Renal pelvis (tissue), 12 donors: ENCODE results near the gene PSMB7. TPM values are rescaled to one million over a fixed set of nuclear protein-coding genes. Genes with fewer than 3 reads are reported as not detected.
A peak's percentile ranks its signal among the peaks of the same experiment; 100 is the strongest.

Source experiments
- DNase-seq: peaks from one replicate; pipeline ENCODE4 v3.0.0-alpha.2; 2013
- long read RNA-seq, 16 experiments: transcript quantifications; one replicate each; lab custom pipeline, GENCODE V29; 2026
- polyA plus RNA-seq, 3 donors: library from polyadenylated mRNA; unstranded; fragments of 120-200 nt; gene quantifications; one replicate each; pipeline ENCODE4 v1.2.1, GENCODE V29; 2013; ENCODE audit not compliant: insufficient read length in 3 of 3

The PSMB7 gene
- 100 to 1,000 TPM; 203 to 241 (median 213) TPM for polyA plus RNA-seq
- long read RNA-seq, donor 1, transcript PSMB7-201 (8 exons, 980 nt) = major isoform, 114 of 202 reads
- long read RNA-seq, donor 1, partial matches to known transcripts = 81 of 202 reads
- long read RNA-seq, donor 1, other reads (novel, unspliced or antisense) = 7 of 202 reads
- long read RNA-seq, donor 2, transcript PSMB7-201 (8 exons, 980 nt) = major isoform, 153 of 353 reads
- long read RNA-seq, donor 2, partial matches to known transcripts = 180 of 353 reads
- long read RNA-seq, donor 2, other reads (novel, unspliced or antisense) = 20 of 353 reads
- long read RNA-seq, donor 3, transcript PSMB7-201 (8 exons, 980 nt) = major isoform, 92 of 156 reads
- long read RNA-seq, donor 3, partial matches to known transcripts = 59 of 156 reads
- long read RNA-seq, donor 3, other reads (novel, unspliced or antisense) = 5 of 156 reads
- long read RNA-seq, donor 4, transcript PSMB7-201 (8 exons, 980 nt) = major isoform, 145 of 293 reads
- long read RNA-seq, donor 4, partial matches to known transcripts = 136 of 293 reads
- long read RNA-seq, donor 4, other reads (novel, unspliced or antisense) = 12 of 293 reads
- long read RNA-seq, donor 5, transcript PSMB7-201 (8 exons, 980 nt) = major isoform, 70 of 100 reads
- long read RNA-seq, donor 5, partial matches to known transcripts = 18 of 100 reads
- long read RNA-seq, donor 5, other reads (novel, unspliced or antisense) = 12 of 100 reads
- long read RNA-seq, donor 6, transcript PSMB7-201 (8 exons, 980 nt) = major isoform, 77 of 210 reads
- long read RNA-seq, donor 6, partial matches to known transcripts = 128 of 210 reads
- long read RNA-seq, donor 6, other reads (novel, unspliced or antisense) = 5 of 210 reads
- long read RNA-seq, donor 7, transcript PSMB7-201 (8 exons, 980 nt) = major isoform, 104 of 165 reads
- long read RNA-seq, donor 7, partial matches to known transcripts = 56 of 165 reads
- long read RNA-seq, donor 7, other reads (novel, unspliced or antisense) = 5 of 165 reads
- long read RNA-seq, donor 8, transcript PSMB7-201 (8 exons, 980 nt) = major isoform, 42 of 71 reads
- long read RNA-seq, donor 8, partial matches to known transcripts = 29 of 71 reads
- long read RNA-seq, donor 8, other reads (novel, unspliced or antisense) = 0 of 71 reads
- long read RNA-seq, donor 9, transcript PSMB7-201 (8 exons, 980 nt) = major isoform, 134 of 286 reads
- long read RNA-seq, donor 9, partial matches to known transcripts = 143 of 286 reads
- long read RNA-seq, donor 9, other reads (novel, unspliced or antisense) = 9 of 286 reads
- long read RNA-seq, donor 10, transcript PSMB7-201 (8 exons, 980 nt) = major isoform, 110 of 186 reads
- long read RNA-seq, donor 10, partial matches to known transcripts = 76 of 186 reads
- long read RNA-seq, donor 10, other reads (novel, unspliced or antisense) = 0 of 186 reads
- long read RNA-seq, donor 11, transcript PSMB7-201 (8 exons, 980 nt) = major isoform, 58 of 104 reads
- long read RNA-seq, donor 11, partial matches to known transcripts = 36 of 104 reads
- long read RNA-seq, donor 11, other reads (novel, unspliced or antisense) = 10 of 104 reads
- long read RNA-seq, donor 12, transcript PSMB7-201 (8 exons, 980 nt) = major isoform, 123 of 273 reads
- long read RNA-seq, donor 12, partial matches to known transcripts = 137 of 273 reads
- long read RNA-seq, donor 12, other reads (novel, unspliced or antisense) = 13 of 273 reads
- long read RNA-seq, donor 13, transcript PSMB7-201 (8 exons, 980 nt) = major isoform, 61 of 99 reads
- long read RNA-seq, donor 13, partial matches to known transcripts = 38 of 99 reads
- long read RNA-seq, donor 13, other reads (novel, unspliced or antisense) = 0 of 99 reads
- long read RNA-seq, donor 14 = 0 reads
- long read RNA-seq, donor 15, transcript PSMB7-201 (8 exons, 980 nt) = major isoform, 148 of 323 reads
- long read RNA-seq, donor 15, partial matches to known transcripts = 166 of 323 reads
- long read RNA-seq, donor 15, other reads (novel, unspliced or antisense) = 9 of 323 reads
- long read RNA-seq, donor 16, transcript PSMB7-201 (8 exons, 980 nt) = major isoform, 108 of 228 reads
- long read RNA-seq, donor 16, partial matches to known transcripts = 112 of 228 reads
- long read RNA-seq, donor 16, other reads (novel, unspliced or antisense) = 8 of 228 reads

- DNase-seq = peak; percentile 96
These were observed at the start of gene PSMB7 for GRCh38 chr9:124415102-124415851. Gene PSMB7 (minus strand): TSS chr9:124415442. CDS start chr9:124415425, 17 bp downstream.

- no peak for DNase-seq
These were observed 47.5 kb upstream of the PSMB7 start for GRCh38 chr9:124462739-124463138.

- DNase-seq = no peak
These were observed 43.2 kb upstream of the PSMB7 start for GRCh38 chr9:124458441-124458840.

GRCh38 chr9:124457887-124458431 lies 42.7 kb upstream of the PSMB7 start:
- DNase-seq = no peak

- no peak for DNase-seq
These were observed 42.0 kb upstream of the PSMB7 start for GRCh38 chr9:124457079-124457886.

- DNase-seq = no peak
These were observed 41.3 kb upstream of the PSMB7 start for GRCh38 chr9:124456341-124457078.

GRCh38 chr9:124455820-124456219 lies 40.6 kb upstream of the PSMB7 start:
- DNase-seq = no peak

- no peak for DNase-seq
These were observed 39.7 kb upstream of the PSMB7 start for GRCh38 chr9:124454791-124455443.

- DNase-seq = no peak
These were observed 39.1 kb upstream of the PSMB7 start for GRCh38 chr9:124454296-124454695.

GRCh38 chr9:124453586-124454191 lies 38.4 kb upstream of the PSMB7 start:
- DNase-seq = no peak

- no peak for DNase-seq
These were observed 37.8 kb upstream of the PSMB7 start for GRCh38 chr9:124452841-124453585.

GRCh38 chr9:124452326-124452725 lies 37.1 kb upstream of the PSMB7 start:
- no peak for DNase-seq

GRCh38 chr9:124450931-124451661 lies 35.9 kb upstream of the PSMB7 start:
- DNase-seq = no peak

GRCh38 chr9:124450241-124450924 lies 35.1 kb upstream of the PSMB7 start, which contains the start of gene ADGRD2:
Gene ADGRD2 (plus strand): TSS chr9:124450451. CDS start chr9:124451667, 1,216 bp downstream.
- peak; percentile 29 for DNase-seq
